PC-3 (cell line): ENCODE results near the gene NOS2. TPM values are rescaled to one million over a fixed set of nuclear protein-coding genes. Genes with fewer than 3 reads are reported as not detected.
A peak's percentile ranks its signal among the peaks of the same experiment; 100 is the strongest.

ENCODE experiments used
- ATAC-seq: fragments of 200-7000 bp; cut with Tn5 transposase; 2 replicates; pipeline ENCODE4 v1.9.1; 2020; ENCODE audit warnings: mild to moderate bottlenecking, moderate library complexity
- BruUV-seq: library from RNA; stranded (reverse); fragments of 400-500 nt; replicated peaks from 2 replicates; lab custom pipeline; 2021; lab: Mats Ljungman, UMichigan
- CTCF ChIA-PET: fragments of 300-600 bp; sonication (Branson Sonifier 250); formaldehyde crosslinking; loops from one replicate; lab custom pipeline; 2022; ENCODE audit warnings: antibody characterized with exemption; lab: Charles Lee
- POLR2A ChIA-PET: fragments of 300-600 bp; sonication (Branson Sonifier 250); formaldehyde crosslinking; loops from one replicate; lab custom pipeline; 2022; ENCODE audit warnings: antibody characterized with exemption; ENCODE audit not compliant: unreplicated experiment; lab: Charles Lee
- DNase-seq: peaks from one replicate; pipeline ENCODE4 v3.0.0-alpha.2; 2015
- H2AFZ ChIP-seq: fragments of 300-600 bp; sonication (generic); 2 replicates; pipeline ENCODE4 v1.6.0; 2016; ENCODE audit warnings: antibody characterized with exemption, low read length
- H3F3A ChIP-seq: fragments of 300-600 bp; sonication (generic); one replicate; pipeline ENCODE4 v1.6.0; 2017; ENCODE audit warnings: antibody characterized with exemption, low read length, control low read depth, mild to moderate bottlenecking; ENCODE audit not compliant: unreplicated experiment
- H3K27ac ChIP-seq: fragments of 300-600 bp; sonication (generic); 2 replicates; pipeline ENCODE4 v1.5.1; 2016; ENCODE audit warnings: mild to moderate bottlenecking, low read length
- H3K27me3 ChIP-seq: fragments of 300-600 bp; sonication (generic); 2 replicates; pipeline ENCODE4 v1.6.1; 2016; ENCODE audit warnings: low read length, mixed read lengths
- H3K36me3 ChIP-seq: fragments of 300-600 bp; sonication (generic); 2 replicates; pipeline ENCODE4 v1.6.1; 2016; ENCODE audit warnings: low read depth, mixed run types, low read length, mixed read lengths
- H3K4me1 ChIP-seq: fragments of 300-600 bp; sonication (generic); 2 replicates; pipeline ENCODE4 v1.5.1; 2016; ENCODE audit warnings: low read length; ENCODE audit not compliant: insufficient read depth
- H3K4me2 ChIP-seq: fragments of 300-600 bp; sonication (generic); 2 replicates; pipeline ENCODE4 v1.6.0; 2016; ENCODE audit warnings: low read length
- H3K4me3 ChIP-seq: fragments of 300-600 bp; sonication (generic); 2 replicates; pipeline ENCODE4 v1.5.1; 2016; ENCODE audit warnings: mild to moderate bottlenecking, low read length, mixed read lengths
- H3K79me2 ChIP-seq: fragments of 300-600 bp; sonication (generic); 2 replicates; pipeline ENCODE4 v1.6.1; 2017; ENCODE audit warnings: low read length, mixed read lengths
- H3K9ac ChIP-seq: fragments of 300-600 bp; sonication (generic); 2 replicates; pipeline ENCODE4 v1.6.0; 2016; ENCODE audit warnings: mild to moderate bottlenecking, low read length
- H3K9me2 ChIP-seq: fragments of 300-600 bp; sonication (generic); replicated peaks from 2 replicates; pipeline ENCODE4 v1.6.1; 2016; ENCODE audit warnings: mixed run types, low read length, mixed read lengths
- H3K9me3 ChIP-seq: fragments of 300-600 bp; sonication (generic); 2 replicates; pipeline ENCODE4 v1.6.1; 2016; ENCODE audit warnings: low read length, mixed read lengths
- H4K20me1 ChIP-seq: fragments of 300-600 bp; sonication (generic); 2 replicates; pipeline ENCODE4 v1.6.1; 2016; ENCODE audit warnings: low read length, mixed read lengths
- EZH2 ChIP-seq: fragments of 300-600 bp; sonication (generic); IDR thresholded peaks from one replicate; pipeline ENCODE4 v1.6.1; 2017; ENCODE audit warnings: antibody characterized with exemption, mild to moderate bottlenecking, low read length; ENCODE audit not compliant: unreplicated experiment
- EZH2phosphoT487 ChIP-seq: fragments of 300-600 bp; sonication (generic); IDR thresholded peaks from 2 replicates; pipeline ENCODE4 v1.6.1; 2018; ENCODE audit warnings: mild to moderate bottlenecking, antibody characterized with exemption, low read length, borderline replicate concordance
- intact Hi-C: fragments of 100-400 bp; cut with micrococcal nuclease; formaldehyde crosslinking; loops from 2 replicates; pipeline ENCODE4 v1.9.0; 2023
- total RNA-seq: library from RNA; depleted of rRNA; stranded (reverse); fragments of >200 nt; gene quantifications from 2 replicates; pipeline ENCODE4 v1.2.3, GENCODE V29; 2014
- TF ChIP-seq, protein P1 (sequence below): fragments of 300-600 bp; sonication (generic); conservative IDR thresholded peaks from 2 replicates; pipeline ENCODE4 v1.5.1; 2017; ENCODE audit warnings: antibody characterized with exemption, low read depth, mild to moderate bottlenecking, low read length

NOS2 gene
- total RNA-seq, 1 experiment from 2014 or later: not detected

DNA sequence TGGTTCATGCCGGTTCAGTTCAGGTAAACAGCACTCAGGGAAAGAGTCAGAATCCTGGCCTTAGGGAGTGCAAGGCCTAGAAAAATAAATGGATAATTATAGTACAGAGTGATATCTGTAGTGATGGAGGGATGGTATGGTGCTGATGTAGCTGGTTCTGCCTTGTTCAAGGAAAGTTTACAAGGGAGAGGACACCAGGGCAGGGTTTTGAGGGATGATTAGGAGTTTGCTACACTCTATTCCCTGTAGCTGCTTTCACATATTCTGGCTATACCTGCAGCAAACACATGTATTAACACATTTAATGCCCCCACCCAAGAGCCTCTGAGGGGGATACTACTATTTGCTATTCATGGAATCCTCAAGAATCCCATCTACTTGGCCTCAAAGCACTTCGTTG is 1.7 kb upstream of the NOS2 start:
- no peak overlapping the region for H3K27ac ChIP-seq
- H3K4me1 ChIP-seq: peaks cover 4% of the 10 kb centered on the region; the same call in 1 of the 2 replicates
- peaks cover 23% of the 10 kb centered on the region for H3K27me3 ChIP-seq
- H3F3A ChIP-seq: no peaks in the 10 kb centered on the region
- H3K4me3 ChIP-seq: no peak overlapping the region
- BruUV-seq: no TSS peak
- no peak for ATAC-seq
- no peak for TF ChIP-seq EZH2
- no peak for TF ChIP-seq EZH2phosphoT487
- TF ChIP-seq, protein P1, sequence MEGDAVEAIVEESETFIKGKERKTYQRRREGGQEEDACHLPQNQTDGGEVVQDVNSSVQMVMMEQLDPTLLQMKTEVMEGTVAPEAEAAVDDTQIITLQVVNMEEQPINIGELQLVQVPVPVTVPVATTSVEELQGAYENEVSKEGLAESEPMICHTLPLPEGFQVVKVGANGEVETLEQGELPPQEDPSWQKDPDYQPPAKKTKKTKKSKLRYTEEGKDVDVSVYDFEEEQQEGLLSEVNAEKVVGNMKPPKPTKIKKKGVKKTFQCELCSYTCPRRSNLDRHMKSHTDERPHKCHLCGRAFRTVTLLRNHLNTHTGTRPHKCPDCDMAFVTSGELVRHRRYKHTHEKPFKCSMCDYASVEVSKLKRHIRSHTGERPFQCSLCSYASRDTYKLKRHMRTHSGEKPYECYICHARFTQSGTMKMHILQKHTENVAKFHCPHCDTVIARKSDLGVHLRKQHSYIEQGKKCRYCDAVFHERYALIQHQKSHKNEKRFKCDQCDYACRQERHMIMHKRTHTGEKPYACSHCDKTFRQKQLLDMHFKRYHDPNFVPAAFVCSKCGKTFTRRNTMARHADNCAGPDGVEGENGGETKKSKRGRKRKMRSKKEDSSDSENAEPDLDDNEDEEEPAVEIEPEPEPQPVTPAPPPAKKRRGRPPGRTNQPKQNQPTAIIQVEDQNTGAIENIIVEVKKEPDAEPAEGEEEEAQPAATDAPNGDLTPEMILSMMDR: no peak
- no peaks in the 10 kb centered on the region for H3K9me3 ChIP-seq
- ChIA-PET CTCF (no interaction called here), POLR2A (no interaction called here)
- intact Hi-C loops: no loop called here
- H3K9ac ChIP-seq: no peak overlapping the region
- no peak overlapping the region for H3K4me2 ChIP-seq
- no peaks in the 10 kb centered on the region for H4K20me1 ChIP-seq
- no peaks in the 10 kb centered on the region for H3K36me3 ChIP-seq
- H2AFZ ChIP-seq: no peak overlapping the region
- H3K9me2 ChIP-seq: no peaks in the 10 kb centered on the region
- no peaks in the 10 kb centered on the region for H3K79me2 ChIP-seq
- no peak for DNase-seq

- no peaks in the 10 kb centered on the region for H3K9me3 ChIP-seq
- intact Hi-C loops: no loop called here
- no peak overlapping the region for H3K27ac ChIP-seq
- TF ChIP-seq, protein P1: no peak
- no peak for TF ChIP-seq EZH2phosphoT487
- TF ChIP-seq EZH2: no peak
- H3K9ac ChIP-seq: no peak overlapping the region
- H2AFZ ChIP-seq: no peak overlapping the region
- H3K79me2 ChIP-seq: no peaks in the 10 kb centered on the region
- H3K4me3 ChIP-seq: no peak overlapping the region
- no peaks in the 10 kb centered on the region for H3K36me3 ChIP-seq
- BruUV-seq: no TSS peak
- DNase-seq: no peak
- ATAC-seq: no peak
- no peaks in the 10 kb centered on the region for H3K9me2 ChIP-seq
- no peaks in the 10 kb centered on the region for H3F3A ChIP-seq
- ChIA-PET CTCF (no interaction called here), POLR2A (no interaction called here)
- H4K20me1 ChIP-seq: no peaks in the 10 kb centered on the region
- no peaks in the 10 kb centered on the region for H3K4me1 ChIP-seq
- H3K4me2 ChIP-seq: no peak overlapping the region
- peaks cover 47% of the 10 kb centered on the region for H3K27me3 ChIP-seq
Observed at GRCh38 chr17:27798376-27798775, 2.0 kb downstream of the NOS2 start.

GRCh38 chr17:27797390-27798091 is 2.8 kb downstream of the NOS2 start:
- no TSS peak for BruUV-seq
- H4K20me1 ChIP-seq: no peaks in the 10 kb centered on the region
- no peak overlapping the region for H2AFZ ChIP-seq
- H3K79me2 ChIP-seq: no peaks in the 10 kb centered on the region
- no peaks in the 10 kb centered on the region for H3F3A ChIP-seq
- no peaks in the 10 kb centered on the region for H3K36me3 ChIP-seq
- ATAC-seq (no peak), DNase-seq (no peak)
- no peaks in the 10 kb centered on the region for H3K4me1 ChIP-seq
- no peak overlapping the region for H3K4me3 ChIP-seq
- intact Hi-C loops: no loop called here
- ChIA-PET CTCF (no interaction called here), POLR2A (no interaction called here)
- TF ChIP-seq EZH2phosphoT487 (no peak), EZH2 (no peak)
- TF ChIP-seq, protein P1: 0 out of 2 replicates have a peak, but pooled peaks have one; percentile 15
- no peak overlapping the region for H3K27ac ChIP-seq
- H3K9me3 ChIP-seq: no peaks in the 10 kb centered on the region
- H3K27me3 ChIP-seq: peaks cover 50% of the 10 kb centered on the region
- no peak overlapping the region for H3K4me2 ChIP-seq
- no peaks in the 10 kb centered on the region for H3K9me2 ChIP-seq
- H3K9ac ChIP-seq: no peak overlapping the region
